ENCODE results near the gene EP400.

Gene EP400

DNA sequence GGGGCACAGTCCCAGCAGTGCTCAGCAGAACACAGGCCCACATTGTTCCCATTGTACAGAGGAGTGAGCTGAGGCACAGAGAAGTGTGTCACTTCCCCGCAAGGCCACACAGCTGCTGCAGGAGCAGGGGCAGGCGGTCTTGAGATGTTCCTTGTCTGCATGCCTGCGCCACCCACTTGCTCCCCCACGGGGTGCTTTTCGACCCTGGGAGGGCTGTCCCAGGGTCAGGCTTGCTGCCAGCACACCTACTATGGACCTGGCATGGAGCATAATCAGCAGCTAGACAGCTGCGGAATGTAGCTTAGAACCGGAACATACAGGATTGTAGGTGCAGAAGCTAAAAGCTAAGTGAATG lies 7.8 kb upstream of the EP400 start:
- no peak overlapping the region for H3K4me3 ChIP-seq (ENCODE audit: low read depth, low read length)
- TF ChIP-seq, protein P1, sequence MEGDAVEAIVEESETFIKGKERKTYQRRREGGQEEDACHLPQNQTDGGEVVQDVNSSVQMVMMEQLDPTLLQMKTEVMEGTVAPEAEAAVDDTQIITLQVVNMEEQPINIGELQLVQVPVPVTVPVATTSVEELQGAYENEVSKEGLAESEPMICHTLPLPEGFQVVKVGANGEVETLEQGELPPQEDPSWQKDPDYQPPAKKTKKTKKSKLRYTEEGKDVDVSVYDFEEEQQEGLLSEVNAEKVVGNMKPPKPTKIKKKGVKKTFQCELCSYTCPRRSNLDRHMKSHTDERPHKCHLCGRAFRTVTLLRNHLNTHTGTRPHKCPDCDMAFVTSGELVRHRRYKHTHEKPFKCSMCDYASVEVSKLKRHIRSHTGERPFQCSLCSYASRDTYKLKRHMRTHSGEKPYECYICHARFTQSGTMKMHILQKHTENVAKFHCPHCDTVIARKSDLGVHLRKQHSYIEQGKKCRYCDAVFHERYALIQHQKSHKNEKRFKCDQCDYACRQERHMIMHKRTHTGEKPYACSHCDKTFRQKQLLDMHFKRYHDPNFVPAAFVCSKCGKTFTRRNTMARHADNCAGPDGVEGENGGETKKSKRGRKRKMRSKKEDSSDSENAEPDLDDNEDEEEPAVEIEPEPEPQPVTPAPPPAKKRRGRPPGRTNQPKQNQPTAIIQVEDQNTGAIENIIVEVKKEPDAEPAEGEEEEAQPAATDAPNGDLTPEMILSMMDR (conservative IDR thresholded peaks at IDR 0.05; ENCODE audit: low read depth, low read length) = no peak
- DNase-seq (ENCODE audit: low read depth) = no peak

DNA sequence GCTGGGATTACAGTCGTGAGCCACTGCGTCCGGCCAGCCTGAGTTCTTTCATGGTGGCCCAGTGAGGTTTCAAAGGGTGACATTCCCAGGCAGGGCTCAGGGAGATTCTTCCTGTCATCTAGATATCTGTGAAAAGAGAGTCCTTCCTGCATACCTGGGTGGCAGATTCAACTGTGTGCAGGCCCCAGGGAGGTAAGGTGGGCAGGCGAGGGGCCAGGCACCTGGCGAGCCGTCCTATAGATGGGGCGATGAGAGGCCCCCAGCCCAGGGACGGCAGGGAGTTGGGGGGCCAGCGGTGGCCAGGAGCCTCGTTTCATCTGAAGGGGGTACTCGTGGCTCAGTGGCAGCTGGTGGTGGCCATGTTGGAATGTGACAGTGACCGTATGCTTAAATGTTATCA lies 7.1 kb upstream of the EP400 start:
- DNase-seq (ENCODE audit: low read depth) = no peak
- no peak overlapping the region for H3K4me3 ChIP-seq (ENCODE audit: low read depth, low read length)
- TF ChIP-seq, protein P1 (conservative IDR thresholded peaks at IDR 0.05; ENCODE audit: low read depth, low read length) = no peak

DNA sequence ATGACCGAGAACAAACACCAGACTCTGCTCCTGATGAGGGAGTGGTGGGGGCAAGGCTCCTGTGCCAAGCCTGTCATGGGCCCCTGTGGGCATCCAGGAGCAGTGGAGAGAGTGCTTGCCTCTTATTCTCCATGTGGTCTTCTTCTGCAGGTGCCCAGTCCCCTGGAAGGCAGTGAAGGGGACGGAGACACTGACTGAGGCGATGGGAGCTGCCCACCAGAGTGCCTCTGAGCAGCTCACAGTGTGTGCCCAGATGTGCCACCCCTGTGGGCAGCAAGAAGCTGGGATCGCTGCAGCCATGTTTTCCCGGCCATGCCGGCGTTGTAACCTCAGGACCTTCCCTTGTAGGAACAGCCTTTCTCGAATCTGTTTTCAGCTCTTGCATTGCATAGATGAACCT lies 6.4 kb upstream of the EP400 start:
- H3K4me3 ChIP-seq (ENCODE audit: low read depth, low read length) = no peak overlapping the region
- TF ChIP-seq, protein P1 (conservative IDR thresholded peaks at IDR 0.05; ENCODE audit: low read depth, low read length) = no peak
- no peak for DNase-seq (ENCODE audit: low read depth)

DNA sequence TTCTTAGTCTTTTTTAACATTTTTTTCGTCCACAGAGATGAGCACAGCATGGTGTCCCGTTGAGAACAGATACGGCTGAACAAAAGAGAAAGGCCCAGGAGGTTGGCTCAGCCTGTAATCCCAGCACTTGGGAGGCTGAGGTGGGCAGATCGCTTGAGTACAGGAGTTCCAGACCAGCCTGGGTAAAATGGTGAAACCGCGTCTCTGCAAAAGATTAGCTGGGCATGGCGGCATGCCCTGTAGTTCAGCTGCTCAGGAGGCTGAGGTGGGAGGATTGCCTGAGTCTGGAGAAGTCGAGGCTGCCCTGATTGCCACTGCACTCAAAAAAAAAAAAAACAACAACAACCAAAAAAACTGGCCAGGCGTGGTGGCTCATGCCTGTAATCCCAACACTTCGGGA lies 5.9 kb upstream of the EP400 start:
- no peak for DNase-seq (ENCODE audit: low read depth)
- H3K4me3 ChIP-seq (ENCODE audit: low read depth, low read length) = no peak overlapping the region
- TF ChIP-seq, protein P1 (conservative IDR thresholded peaks at IDR 0.05; ENCODE audit: low read depth, low read length) = no peak

DNA sequence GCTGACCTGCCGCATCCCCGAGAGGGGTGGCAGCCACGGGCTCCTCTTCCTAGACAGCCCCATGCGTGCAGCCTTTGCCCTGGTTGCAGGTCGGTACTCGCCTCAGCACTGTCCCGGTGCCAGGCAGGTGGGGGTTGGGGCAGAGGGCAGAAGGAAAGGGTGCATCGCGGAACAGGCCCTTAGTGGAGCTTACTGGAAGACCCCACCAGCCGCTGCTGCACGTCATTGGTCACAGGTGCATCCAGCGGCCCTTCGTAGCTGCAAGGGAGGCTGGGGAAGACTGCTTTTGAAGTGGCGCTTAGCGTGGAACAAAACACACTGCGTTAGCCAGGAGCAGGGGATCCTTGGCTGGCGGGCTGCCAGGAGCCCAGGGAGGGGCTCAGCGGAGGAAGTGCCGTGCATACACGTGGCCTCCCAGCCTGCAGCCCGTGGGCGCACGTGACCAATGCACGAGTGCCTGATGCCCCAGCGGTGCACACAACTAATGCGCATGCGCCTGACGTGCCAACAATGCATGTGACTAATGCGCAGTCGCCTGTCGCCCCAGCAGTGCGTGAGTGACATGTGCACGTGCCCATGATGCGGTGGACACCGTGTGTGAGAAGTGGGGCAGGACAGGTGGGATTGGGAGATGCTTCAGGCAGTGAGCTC lies 5.0 kb upstream of the EP400 start:
- TF ChIP-seq, protein P1 (conservative IDR thresholded peaks at IDR 0.05; ENCODE audit: low read depth, low read length) = no peak
- H3K4me3 ChIP-seq (ENCODE audit: low read depth, low read length) = no peak overlapping the region
- DNase-seq (ENCODE audit: low read depth) = no peak

DNA sequence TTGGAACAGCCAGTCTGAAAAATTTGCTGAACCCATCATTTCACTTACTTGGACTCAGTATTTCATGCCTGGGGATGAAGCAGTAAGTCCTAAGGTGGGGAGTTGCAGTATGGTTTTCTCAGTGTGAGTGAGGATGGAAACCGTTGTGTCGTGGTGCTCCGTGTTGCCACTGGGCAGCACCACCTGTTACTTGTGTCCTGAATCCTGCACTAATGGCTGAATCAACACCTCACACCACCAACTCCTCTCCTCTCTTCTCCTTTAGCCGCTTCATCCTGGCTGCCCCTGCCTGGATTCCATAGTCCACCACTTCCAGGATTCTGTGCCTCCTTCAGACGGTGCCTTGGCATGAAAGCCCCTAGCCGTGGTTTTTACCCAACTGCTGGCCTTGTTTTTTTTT lies 3.0 kb upstream of the EP400 start:
- TF ChIP-seq, protein P1 (conservative IDR thresholded peaks at IDR 0.05; ENCODE audit: low read depth, low read length) = no peak
- no peak overlapping the region for H3K4me3 ChIP-seq (ENCODE audit: low read depth, low read length)
- no peak for DNase-seq (ENCODE audit: low read depth)

DNA sequence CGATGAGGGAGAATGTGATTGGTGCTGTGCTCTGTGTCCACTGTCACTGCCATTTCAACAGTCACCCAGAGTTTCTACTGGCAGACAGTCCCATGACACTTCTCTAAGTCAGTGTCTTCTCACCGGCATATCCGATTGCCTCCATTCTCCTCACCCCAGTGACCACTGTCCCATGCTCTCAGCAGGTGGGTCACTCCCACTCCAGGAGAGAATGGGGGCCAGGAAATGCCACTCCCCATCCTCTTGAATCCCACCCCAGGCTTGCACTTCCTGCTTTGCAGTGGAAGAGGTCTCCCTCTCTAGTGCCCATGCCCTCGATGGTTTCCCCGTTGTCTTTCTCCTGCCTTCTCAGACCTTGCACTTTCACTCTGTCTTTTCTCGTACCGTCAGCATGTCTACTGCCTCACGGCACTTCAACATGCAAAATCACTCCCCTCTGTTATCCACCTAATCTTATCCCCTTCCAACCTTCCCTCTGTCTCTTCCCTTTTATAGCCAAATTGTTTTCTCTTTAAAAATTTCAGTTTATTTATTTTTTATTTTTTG lies 2.2 kb upstream of the EP400 start:
- no peak for DNase-seq (ENCODE audit: low read depth)
- TF ChIP-seq, protein P1 (conservative IDR thresholded peaks at IDR 0.05; ENCODE audit: low read depth, low read length) = no peak
- no peak overlapping the region for H3K4me3 ChIP-seq (ENCODE audit: low read depth, low read length)
